Sciatic nerve (tissue), 2 donors: ENCODE measurements around the gene PBRM1. TPM values are rescaled to one million over a fixed set of nuclear protein-coding genes. Genes with fewer than 3 reads are reported as not detected.

ENCODE experiments used
- ATAC-seq: fragments of 200-7000 bp; cut with Tn5 transposase; one replicate; pipeline ENCODE4 v1.9.1; 2020; ENCODE audit warnings: mild to moderate bottlenecking, moderate library complexity
- DNase-seq: peaks from one replicate; pipeline ENCODE4 v3.0.0-alpha.2; 2020; ENCODE audit warnings: low spot score
- intact Hi-C: fragments of 100-400 bp; cut with DNase I; formaldehyde crosslinking; loops from one replicate; pipeline ENCODE4 v1.14.2; 2022
- total RNA-seq: library from RNA; stranded (reverse); fragmentation: NEBNext Ultra II Directional; extraction: Animal tissue kit (Norgen Biotek cat#: 25700); gene quantifications from one replicate; pipeline ENCODE4 v1.2.1, GENCODE V29; 2021
- donor health status: DM: no; HTN: no; CAD: no.
- donor health status: DM: no; HTN: no; CAD: no.

The PBRM1 gene
- total RNA-seq, 1 donor from 2014 or later: 82.0 TPM

GRCh38 chr3:52521488-52521824 is 164.3 kb downstream of the PBRM1 start:
- DNase-seq (no peak), ATAC-seq (no peak)
- intact Hi-C loops: no loop called here

GRCh38 chr3:52520716-52521487 is 164.8 kb downstream of the PBRM1 start:
- intact Hi-C loops: no loop called here
- DNase-seq (no peak), ATAC-seq (no peak)

- DNase-seq (no peak), ATAC-seq (no peak)
- intact Hi-C loops: no loop called here
These were observed 165.5 kb downstream of the PBRM1 start for GRCh38 chr3:52520141-52520667.

GRCh38 chr3:52519445-52520140 is 166.1 kb downstream of the PBRM1 start:
- no peak for ATAC-seq
- no peak for DNase-seq
- intact Hi-C loops: no loop called here

GRCh38 chr3:52518723-52519444 is 166.8 kb downstream of the PBRM1 start:
- ATAC-seq (peak; percentile 63), DNase-seq (peak; percentile 82)
- intact Hi-C loops: no loop called here

- DNase-seq (no peak), ATAC-seq (no peak)
These were observed 167.7 kb downstream of the PBRM1 start for GRCh38 chr3:52517796-52518722.

GRCh38 chr3:52516509-52517195 is 169.1 kb downstream of the PBRM1 start:
- DNase-seq (no peak), ATAC-seq (no peak)
- intact Hi-C loops: no loop called here

More at GRCh38 chr3:52517796-52518722, 167.7 kb downstream of the PBRM1 start:
- intact Hi-C loops: no loop called here

GRCh38 chr3:52515192-52515591 is 170.5 kb downstream of the PBRM1 start:
- ATAC-seq: no peak
- DNase-seq: no peak
- intact Hi-C loops: no loop called here

GRCh38 chr3:52514576-52514975 is 171.1 kb downstream of the PBRM1 start:
- ATAC-seq: no peak
- no peak for DNase-seq
- intact Hi-C loops: no loop called here

- DNase-seq (no peak), ATAC-seq (no peak)
- intact Hi-C loops: no loop called here
These were observed 172.4 kb downstream of the PBRM1 start for GRCh38 chr3:52513281-52513680.

- no peak for DNase-seq
- intact Hi-C loops: no loop called here
- no peak for ATAC-seq
These were observed 173.0 kb downstream of the PBRM1 start for GRCh38 chr3:52512727-52513126.

- DNase-seq (no peak), ATAC-seq (no peak)
- intact Hi-C loops: no loop called here
These were observed 173.6 kb downstream of the PBRM1 start for GRCh38 chr3:52512105-52512504.

- ATAC-seq (no peak), DNase-seq (no peak)
- intact Hi-C loops: no loop called here
These were observed 174.2 kb downstream of the PBRM1 start for GRCh38 chr3:52511509-52511908.

- ATAC-seq: no peak
These were observed 175.9 kb downstream of the PBRM1 start for GRCh38 chr3:52509753-52510328.

GRCh38 chr3:52507359-52507758 is 178.4 kb downstream of the PBRM1 start:
- ATAC-seq (no peak), DNase-seq (no peak)
- intact Hi-C loops: no loop called here

More at GRCh38 chr3:52509753-52510328, 175.9 kb downstream of the PBRM1 start:
- intact Hi-C loops: no loop called here
- no peak for DNase-seq

- intact Hi-C loops: no loop called here
- ATAC-seq: no peak
- no peak for DNase-seq
These were observed 179.3 kb downstream of the PBRM1 start for GRCh38 chr3:52506266-52506966.

- intact Hi-C loops: no loop called here
- ATAC-seq: no peak
- no peak for DNase-seq
These were observed 180.7 kb downstream of the PBRM1 start for GRCh38 chr3:52504977-52505376.
